Stimulated activated CD4-positive, alpha-beta T cell treated with anti-CD3 and anti-CD28 coated beads, Interleukin-12 subunit alpha, Interleukin-12 subunit beta, amount 100 ng/mL, for 48 hours (primary cell): ENCODE measurements around the gene VAMP1.
"Not testable (repeated sequence)": the region's sequence is repeated elsewhere in the genome, so short reads cannot be mapped to it uniquely, and the experiment has no call there.

Experiments
- DNase-seq, 3 donors: peaks; one replicate each; pipeline ENCODE4 v3.0.0-alpha.2; 2020; ENCODE audit warnings: low read depth in 2 of 3, low spot score in 1 of 3

The VAMP1 gene

GRCh38 chr12:6470375-6471163 lies at the start of gene VAMP1:
Gene VAMP1 (minus strand): TSS chr12:6470677. CDS start chr12:6470531, 146 bp downstream.
- peak; percentile 94 to 99 (median 98) for DNase-seq

GRCh38 chr12:6520186-6520585 lies 49.7 kb upstream of the VAMP1 start:
- no peak for DNase-seq

GRCh38 chr12:6508087-6508486 lies 37.6 kb upstream of the VAMP1 start:
- DNase-seq: no peak

- DNase-seq: no peak
Measured at GRCh38 chr12:6507102-6507998, 36.9 kb upstream of the VAMP1 start.

GRCh38 chr12:6500466-6500865 lies 30.0 kb upstream of the VAMP1 start:
- DNase-seq: no peak

GRCh38 chr12:6497291-6497690 lies 26.8 kb upstream of the VAMP1 start:
- DNase-seq: not testable (repeated sequence)

- DNase-seq: no peak
Measured at GRCh38 chr12:6494968-6495367, 24.5 kb upstream of the VAMP1 start.

GRCh38 chr12:6494258-6494743 lies 23.8 kb upstream of the VAMP1 start:
- DNase-seq: no peak

- peak; percentile 89 to 95 (median 93) for DNase-seq
Measured at GRCh38 chr12:6493497-6494257, 23.2 kb upstream of the VAMP1 start, which contains the start of gene NCAPD2. Gene NCAPD2 (plus strand): TSS chr12:6494102. CDS start chr12:6495099, 997 bp downstream.

- DNase-seq: peak; percentile 96 to 99 (median 97)
Measured at GRCh38 chr12:6492838-6493496, 22.5 kb upstream of the VAMP1 start, which contains the start of gene MRPL51. Gene MRPL51 (minus strand): TSS chr12:6493262. CDS start chr12:6493136, 126 bp downstream.

GRCh38 chr12:6490673-6491072 lies 20.2 kb upstream of the VAMP1 start:
- DNase-seq: not testable (repeated sequence)

GRCh38 chr12:6489449-6489848 lies 19.0 kb upstream of the VAMP1 start:
- no peak for DNase-seq

GRCh38 chr12:6488240-6488639 lies 17.8 kb upstream of the VAMP1 start:
- no peak for DNase-seq

- DNase-seq: no peak
Measured at GRCh38 chr12:6478416-6478815, 7.9 kb upstream of the VAMP1 start.

- not testable (repeated sequence) for DNase-seq
Measured at GRCh38 chr12:6477601-6478377, 7.3 kb upstream of the VAMP1 start.

- no peak for DNase-seq
Measured at GRCh38 chr12:6476489-6476888, 6.0 kb upstream of the VAMP1 start.

GRCh38 chr12:6475233-6475975 lies 4.9 kb upstream of the VAMP1 start:
- DNase-seq: not testable (repeated sequence)

GRCh38 chr12:6472491-6472890 lies 2.0 kb upstream of the VAMP1 start:
- DNase-seq: no peak

GRCh38 chr12:6471989-6472360 lies 1.5 kb upstream of the VAMP1 start:
- no peak for DNase-seq
